ENCODE results near the gene AVPR2.

AVPR2 gene

GRCh38 chrX:153866302-153867019 is 38.0 kb upstream of the AVPR2 start:
- TF ChIP-seq CTCF (IDR thresholded peaks at IDR 0.05; ENCODE audit: insufficient read depth, low read length, missing control alignments): no peak
- no peak overlapping the region for H3K4me3 ChIP-seq (ENCODE audit: low read depth, low read length)
- POLR2A ChIA-PET: no interaction called here
- CTCF ChIA-PET: no interaction called here
- DNase-seq (ENCODE audit: low read depth, low spot score): no peak

GRCh38 chrX:153867139-153867538 is 37.3 kb upstream of the AVPR2 start:
- ChIA-PET CTCF (no interaction called here), POLR2A (no interaction called here)
- no peak for TF ChIP-seq CTCF (IDR thresholded peaks at IDR 0.05; ENCODE audit: insufficient read depth, low read length, missing control alignments)
- H3K4me3 ChIP-seq (ENCODE audit: low read depth, low read length): no peak overlapping the region
- no peak for DNase-seq (ENCODE audit: low read depth, low spot score)

GRCh38 chrX:153867671-153868070 is 36.8 kb upstream of the AVPR2 start:
- H3K4me3 ChIP-seq (ENCODE audit: low read depth, low read length): no peak overlapping the region
- no peak for TF ChIP-seq CTCF (IDR thresholded peaks at IDR 0.05; ENCODE audit: insufficient read depth, low read length, missing control alignments)
- no peak for DNase-seq (ENCODE audit: low read depth, low spot score)
- CTCF ChIA-PET: no interaction called here
- POLR2A ChIA-PET: no interaction called here

GRCh38 chrX:153868576-153869472 is 35.6 kb upstream of the AVPR2 start:
- CTCF ChIA-PET: no interaction called here
- no peak overlapping the region for H3K4me3 ChIP-seq (ENCODE audit: low read depth, low read length)
- no peak for DNase-seq (ENCODE audit: low read depth, low spot score)
- POLR2A ChIA-PET: no interaction called here
- no peak for TF ChIP-seq CTCF (IDR thresholded peaks at IDR 0.05; ENCODE audit: insufficient read depth, low read length, missing control alignments)

- CTCF ChIA-PET: no interaction called here
- POLR2A ChIA-PET: no interaction called here
- DNase-seq (ENCODE audit: low read depth, low spot score): no peak
Observed at GRCh38 chrX:153869473-153870287, 34.8 kb upstream of the AVPR2 start.

More at GRCh38 chrX:153869473-153870287, 34.8 kb upstream of the AVPR2 start:
- no peak for TF ChIP-seq CTCF (IDR thresholded peaks at IDR 0.05; ENCODE audit: insufficient read depth, low read length, missing control alignments)
- H3K4me3 ChIP-seq (ENCODE audit: low read depth, low read length): no peak overlapping the region
